HepG2 (cell line): ENCODE data around the gene CD248. TPM values are rescaled to one million over a fixed set of nuclear protein-coding genes. Genes with fewer than 3 reads are reported as not detected.
A peak's percentile ranks its signal among the peaks of the same experiment; 100 is the strongest.

Experiments
- ATAD3A ChIP-seq: sonication (generic); formaldehyde crosslinking; IDR thresholded peaks from 2 replicates; pipeline ENCODE4 v1.4.0; 2020; ENCODE audit warnings: missing genetic modification reagents
- CHCHD3 ChIP-seq: sonication (generic); formaldehyde crosslinking; IDR thresholded peaks from 2 replicates; pipeline ENCODE4 v1.8.0; 2022; ENCODE audit warnings: mild to moderate bottlenecking, missing genetic modification reagents, moderate library complexity
- GLI4 ChIP-seq: sonication (generic); formaldehyde crosslinking; IDR thresholded peaks from 2 replicates; pipeline ENCODE4 v1.5.1; 2020; ENCODE audit warnings: missing genetic modification reagents, mild to moderate bottlenecking, moderate library complexity, borderline replicate concordance
- KDM5B ChIP-seq: sonication (generic); formaldehyde crosslinking; IDR thresholded peaks from 2 replicates; pipeline ENCODE4 v1.4.0; 2020; ENCODE audit warnings: missing genetic modification reagents, mild to moderate bottlenecking, borderline replicate concordance
- KDM6A ChIP-seq: IDR thresholded peaks from 2 replicates; pipeline ENCODE4 v1.6.1; 2016; ENCODE audit warnings: low read depth
- KLF11 ChIP-seq: IDR thresholded peaks from 2 replicates; pipeline ENCODE4 v1.6.1; 2016; ENCODE audit warnings: missing compliant biosample characterization
- MED8 ChIP-seq: sonication (generic); formaldehyde crosslinking; IDR thresholded peaks from 2 replicates; pipeline ENCODE4 v1.8.1; 2023; ENCODE audit warnings: mild to moderate bottlenecking, missing genetic modification reagents; ENCODE audit not compliant: insufficient replicate concordance
- NFYC ChIP-seq: IDR thresholded peaks from 2 replicates; pipeline ENCODE4 v1.6.1; 2016; ENCODE audit warnings: missing genetic modification reagents, missing compliant biosample characterization
- SOX5 ChIP-seq: IDR thresholded peaks from 2 replicates; pipeline ENCODE4 v1.6.1; 2016; ENCODE audit warnings: borderline replicate concordance
- TCF12 ChIP-seq, 2 experiments: fragments of 450-650 bp in 1 of 2; sonication (generic) in 1 of 2; formaldehyde crosslinking in 1 of 2; IDR thresholded peaks; 2 replicates each; pipeline versions ENCODE4 v1.6.1 to v1.8.0; 2017 to 2022; ENCODE audit warnings: antibody characterized with exemption in 1 of 2, mild to moderate bottlenecking in 1 of 2, missing genetic modification reagents in 1 of 2, moderate library complexity in 1 of 2
- ZNF207 ChIP-seq: fragments of 450-650 bp; IDR thresholded peaks from 2 replicates; pipeline ENCODE4 v1.6.1; 2016; ENCODE audit warnings: antibody characterized with exemption, borderline replicate concordance
- ZNF263 ChIP-seq: sonication (generic); formaldehyde crosslinking; IDR thresholded peaks from 2 replicates; pipeline ENCODE4 v1.4.0; 2020; ENCODE audit warnings: missing genetic modification reagents
- ZNF451 ChIP-seq: sonication (generic); formaldehyde crosslinking; IDR thresholded peaks from 2 replicates; pipeline ENCODE4 v1.5.0; 2020; ENCODE audit warnings: mild to moderate bottlenecking, missing genetic modification reagents
- ZNF550 ChIP-seq: sonication (generic); formaldehyde crosslinking; IDR thresholded peaks from 2 replicates; pipeline ENCODE4 v1.4.0; 2020; ENCODE audit warnings: mild to moderate bottlenecking, missing genetic modification reagents, borderline replicate concordance
- ZNF678 ChIP-seq: sonication (generic); formaldehyde crosslinking; IDR thresholded peaks from 2 replicates; pipeline ENCODE4 v1.4.0; 2020; ENCODE audit warnings: mild to moderate bottlenecking, missing genetic modification reagents
- ZNF839 ChIP-seq: sonication (generic); formaldehyde crosslinking; IDR thresholded peaks from 2 replicates; pipeline ENCODE4 v1.4.0; 2020; ENCODE audit warnings: missing genetic modification reagents, mild to moderate bottlenecking, borderline replicate concordance
- polyA plus RNA-seq, 8 experiments: library from polyadenylated mRNA; depleted of rRNA in 3 of 8; stranded (reverse) in 7 of 8; unstranded in 1 of 8; fragments of >200 nt; fragmentation: Illumina TruSeq in 4 of 8; extraction: Trizol in 4 of 8; gene quantifications; 2 replicates each; pipeline versions ENCODE4 v1.2.1 to v1.2.3, GENCODE V29; 2011 to 2016; ENCODE audit warnings: low read depth in 4 of 8, missing spikeins in 1 of 8, mixed read lengths in 1 of 8; ENCODE audit not compliant: insufficient read depth in 1 of 8
- total RNA-seq, 5 experiments: library from RNA; depleted of rRNA; stranded (reverse); fragments of >200 nt; fragmentation: Illumina TruSeq; extraction: Trizol; gene quantifications; 2 replicates each; pipeline ENCODE4 v1.2.3, GENCODE V29; 2016; ENCODE audit warnings: low read depth in 1 of 5
- TF ChIP-seq, protein P1 (sequence below): sonication (generic); formaldehyde crosslinking; IDR thresholded peaks from 2 replicates; pipeline ENCODE4 v1.4.0; 2020; ENCODE audit warnings: missing genetic modification reagents, borderline replicate concordance
- TF ChIP-seq, protein P2 (sequence below): sonication (generic); formaldehyde crosslinking; IDR thresholded peaks from 2 replicates; pipeline ENCODE4 v1.5.0; 2020; ENCODE audit warnings: missing genetic modification reagents
- TF ChIP-seq, protein P3 (sequence below): sonication (generic); IDR thresholded peaks from 2 replicates; pipeline ENCODE4 v1.6.1; 2016; ENCODE audit warnings: low read depth, borderline replicate concordance
- TF ChIP-seq, protein P4 (sequence below): sonication (generic); formaldehyde crosslinking; IDR thresholded peaks from 2 replicates; pipeline ENCODE4 v1.4.0; 2020; ENCODE audit warnings: missing genetic modification reagents
- TF ChIP-seq, protein P5 (sequence below): sonication (generic); formaldehyde crosslinking; IDR thresholded peaks from 2 replicates; pipeline ENCODE4 v1.8.1; 2023; ENCODE audit warnings: mild to moderate bottlenecking, missing genetic modification reagents

CD248 gene
- total and polyA plus RNA-seq, 2 of the 13 experiments (the other 11 are each of a cell fraction or from before 2014, with no cell fraction given) = 0.25 to 0.35 TPM

DNA sequence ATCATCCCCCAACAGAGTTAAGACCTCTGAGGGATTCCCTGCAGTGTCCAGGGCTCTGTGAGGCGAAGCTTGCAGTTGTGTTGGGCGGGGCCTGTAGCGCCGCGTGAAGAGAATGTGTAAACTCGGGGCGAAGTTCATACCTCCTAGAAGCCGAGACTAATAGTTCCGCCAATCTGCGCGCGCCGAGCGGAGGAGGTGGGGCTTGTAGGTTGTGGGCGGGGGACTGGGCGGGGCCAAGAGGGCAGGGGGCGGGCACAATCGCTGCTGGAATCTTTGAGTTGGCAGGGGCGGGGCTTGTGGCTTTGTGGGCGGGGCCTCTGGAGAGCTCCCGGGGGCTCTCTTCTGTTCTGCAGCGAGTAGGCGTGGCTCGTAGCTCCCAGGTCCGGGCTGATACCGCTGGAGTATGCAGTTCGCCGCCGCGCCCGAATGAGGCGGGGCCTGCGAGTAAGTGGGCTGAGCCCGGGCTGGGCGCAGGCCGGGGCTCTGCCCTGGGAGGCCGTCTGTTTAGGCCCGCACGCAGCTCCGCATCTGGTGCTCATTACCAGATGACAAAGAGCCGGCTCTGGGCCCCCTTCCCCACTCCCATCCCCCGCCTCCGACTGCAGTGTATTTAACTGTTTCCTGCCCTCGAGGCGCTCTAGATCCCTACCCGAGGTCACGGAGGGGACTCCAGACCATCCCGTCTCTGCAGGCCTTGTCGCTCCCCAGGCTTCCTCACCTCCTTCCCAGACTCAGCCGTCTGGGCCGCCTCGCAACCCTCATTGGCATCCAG is 4.1 kb downstream of the CD248 start (continued):
- TF ChIP-seq, protein P1, sequence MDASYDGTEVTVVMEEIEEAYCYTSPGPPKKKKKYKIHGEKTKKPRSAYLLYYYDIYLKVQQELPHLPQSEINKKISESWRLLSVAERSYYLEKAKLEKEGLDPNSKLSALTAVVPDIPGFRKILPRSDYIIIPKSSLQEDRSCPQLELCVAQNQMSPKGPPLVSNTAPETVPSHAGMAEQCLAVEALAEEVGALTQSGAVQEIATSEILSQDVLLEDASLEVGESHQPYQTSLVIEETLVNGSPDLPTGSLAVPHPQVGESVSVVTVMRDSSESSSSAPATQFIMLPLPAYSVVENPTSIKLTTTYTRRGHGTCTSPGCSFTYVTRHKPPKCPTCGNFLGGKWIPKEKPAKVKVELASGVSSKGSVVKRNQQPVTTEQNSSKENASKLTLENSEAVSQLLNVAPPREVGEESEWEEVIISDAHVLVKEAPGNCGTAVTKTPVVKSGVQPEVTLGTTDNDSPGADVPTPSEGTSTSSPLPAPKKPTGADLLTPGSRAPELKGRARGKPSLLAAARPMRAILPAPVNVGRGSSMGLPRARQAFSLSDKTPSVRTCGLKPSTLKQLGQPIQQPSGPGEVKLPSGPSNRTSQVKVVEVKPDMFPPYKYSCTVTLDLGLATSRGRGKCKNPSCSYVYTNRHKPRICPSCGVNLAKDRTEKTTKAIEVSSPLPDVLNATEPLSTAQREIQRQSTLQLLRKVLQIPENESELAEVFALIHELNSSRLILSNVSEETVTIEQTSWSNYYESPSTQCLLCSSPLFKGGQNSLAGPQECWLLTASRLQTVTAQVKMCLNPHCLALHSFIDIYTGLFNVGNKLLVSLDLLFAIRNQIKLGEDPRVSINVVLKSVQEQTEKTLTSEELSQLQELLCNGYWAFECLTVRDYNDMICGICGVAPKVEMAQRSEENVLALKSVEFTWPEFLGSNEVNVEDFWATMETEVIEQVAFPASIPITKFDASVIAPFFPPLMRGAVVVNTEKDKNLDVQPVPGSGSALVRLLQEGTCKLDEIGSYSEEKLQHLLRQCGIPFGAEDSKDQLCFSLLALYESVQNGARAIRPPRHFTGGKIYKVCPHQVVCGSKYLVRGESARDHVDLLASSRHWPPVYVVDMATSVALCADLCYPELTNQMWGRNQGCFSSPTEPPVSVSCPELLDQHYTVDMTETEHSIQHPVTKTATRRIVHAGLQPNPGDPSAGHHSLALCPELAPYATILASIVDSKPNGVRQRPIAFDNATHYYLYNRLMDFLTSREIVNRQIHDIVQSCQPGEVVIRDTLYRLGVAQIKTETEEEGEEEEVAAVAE = no peak
- no peak for TF ChIP-seq KDM6A
- TF ChIP-seq KLF11 (CRISPR knock-in tag) = no peak
- TF ChIP-seq ZNF207 = no peak
- peak; percentile 67 for TF ChIP-seq MED8 (CRISPR knock-in tag)
- no peak for TF ChIP-seq ATAD3A (CRISPR knock-in tag)
- no peak for TF ChIP-seq TCF12 (IDR thresholded peaks at IDR 0.05)
- TF ChIP-seq TCF12 (CRISPR knock-in tag; IDR thresholded peaks at IDR 0.05) = 0 out of 2 replicates have a peak, but pooled peaks have one; percentile 81
- TF ChIP-seq GLI4 = no peak
- TF ChIP-seq CHCHD3 (CRISPR knock-in tag) = no peak
- TF ChIP-seq, protein P2, sequence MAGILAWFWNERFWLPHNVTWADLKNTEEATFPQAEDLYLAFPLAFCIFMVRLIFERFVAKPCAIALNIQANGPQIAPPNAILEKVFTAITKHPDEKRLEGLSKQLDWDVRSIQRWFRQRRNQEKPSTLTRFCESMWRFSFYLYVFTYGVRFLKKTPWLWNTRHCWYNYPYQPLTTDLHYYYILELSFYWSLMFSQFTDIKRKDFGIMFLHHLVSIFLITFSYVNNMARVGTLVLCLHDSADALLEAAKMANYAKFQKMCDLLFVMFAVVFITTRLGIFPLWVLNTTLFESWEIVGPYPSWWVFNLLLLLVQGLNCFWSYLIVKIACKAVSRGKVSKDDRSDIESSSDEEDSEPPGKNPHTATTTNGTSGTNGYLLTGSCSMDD (CRISPR knock-in tag) = no peak
- no peak for TF ChIP-seq ZNF263 (CRISPR knock-in tag)
- no peak; the same call in none of the 2 replicates for TF ChIP-seq KDM5B (CRISPR knock-in tag)
- TF ChIP-seq, protein P3, sequence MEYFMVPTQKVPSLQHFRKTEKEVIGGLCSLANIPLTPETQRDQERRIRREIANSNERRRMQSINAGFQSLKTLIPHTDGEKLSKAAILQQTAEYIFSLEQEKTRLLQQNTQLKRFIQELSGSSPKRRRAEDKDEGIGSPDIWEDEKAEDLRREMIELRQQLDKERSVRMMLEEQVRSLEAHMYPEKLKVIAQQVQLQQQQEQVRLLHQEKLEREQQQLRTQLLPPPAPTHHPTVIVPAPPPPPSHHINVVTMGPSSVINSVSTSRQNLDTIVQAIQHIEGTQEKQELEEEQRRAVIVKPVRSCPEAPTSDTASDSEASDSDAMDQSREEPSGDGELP = peak; percentile 40; the same call in 1 of the 2 replicates
- TF ChIP-seq NFYC (CRISPR knock-in tag) = no peak; the same call in 1 of the 2 replicates
- no peak; the same call in 1 of the 2 replicates for TF ChIP-seq ZNF451 (CRISPR knock-in tag)
- no peak for TF ChIP-seq ZNF839 (CRISPR knock-in tag)
- no peak for TF ChIP-seq SOX5 (CRISPR knock-in tag)
- TF ChIP-seq ZNF550 (CRISPR knock-in tag) = no peak
- TF ChIP-seq ZNF678 = no peak
- TF ChIP-seq, protein P4, sequence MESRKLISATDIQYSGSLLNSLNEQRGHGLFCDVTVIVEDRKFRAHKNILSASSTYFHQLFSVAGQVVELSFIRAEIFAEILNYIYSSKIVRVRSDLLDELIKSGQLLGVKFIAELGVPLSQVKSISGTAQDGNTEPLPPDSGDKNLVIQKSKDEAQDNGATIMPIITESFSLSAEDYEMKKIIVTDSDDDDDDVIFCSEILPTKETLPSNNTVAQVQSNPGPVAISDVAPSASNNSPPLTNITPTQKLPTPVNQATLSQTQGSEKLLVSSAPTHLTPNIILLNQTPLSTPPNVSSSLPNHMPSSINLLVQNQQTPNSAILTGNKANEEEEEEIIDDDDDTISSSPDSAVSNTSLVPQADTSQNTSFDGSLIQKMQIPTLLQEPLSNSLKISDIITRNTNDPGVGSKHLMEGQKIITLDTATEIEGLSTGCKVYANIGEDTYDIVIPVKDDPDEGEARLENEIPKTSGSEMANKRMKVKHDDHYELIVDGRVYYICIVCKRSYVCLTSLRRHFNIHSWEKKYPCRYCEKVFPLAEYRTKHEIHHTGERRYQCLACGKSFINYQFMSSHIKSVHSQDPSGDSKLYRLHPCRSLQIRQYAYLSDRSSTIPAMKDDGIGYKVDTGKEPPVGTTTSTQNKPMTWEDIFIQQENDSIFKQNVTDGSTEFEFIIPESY = no peak
- TF ChIP-seq, protein P5, sequence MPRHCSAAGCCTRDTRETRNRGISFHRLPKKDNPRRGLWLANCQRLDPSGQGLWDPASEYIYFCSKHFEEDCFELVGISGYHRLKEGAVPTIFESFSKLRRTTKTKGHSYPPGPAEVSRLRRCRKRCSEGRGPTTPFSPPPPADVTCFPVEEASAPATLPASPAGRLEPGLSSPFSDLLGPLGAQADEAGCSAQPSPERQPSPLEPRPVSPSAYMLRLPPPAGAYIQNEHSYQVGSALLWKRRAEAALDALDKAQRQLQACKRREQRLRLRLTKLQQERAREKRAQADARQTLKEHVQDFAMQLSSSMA (CRISPR knock-in tag) = no peak
